T47D (cell line): ENCODE measurements around the gene PCDH12.
"Not testable (repeated sequence)": the region's sequence is repeated elsewhere in the genome, so short reads cannot be mapped to it uniquely, and the experiment has no call there.

Source experiments
- DNase-seq, 2 experiments: peaks; one replicate each; pipeline versions ENCODE4 v3.0.0 to v3.0.0-alpha.2; 2011 to 2012; ENCODE audit warnings: low read depth in 1 of 2, low spot score in 1 of 2
- JUND ChIP-seq: IDR thresholded peaks from 2 replicates; pipeline ENCODE4 v1.6.1; 2012; ENCODE audit warnings: low read depth
- in situ Hi-C: cut with HindIII; loops from 2 replicates; pipeline ENCODE4 v1.10.0; 2016; ENCODE audit warnings: low sequenced_read_pairs, low pct_unique_long_range_greater_than_20kb

Gene PCDH12

GRCh38 chr5:141923448-141924313 is 34.3 kb downstream of the PCDH12 start, which contains the start of gene DELE1:
DELE1 (plus strand) TSS chr5:141923871; CDS start chr5:141923942, 71 bp downstream.
- peak; percentile 95 to 97 for DNase-seq
- in situ Hi-C loops = no loop called here
- no peak for TF ChIP-seq JUND

GRCh38 chr5:141922827-141923447 is 35.1 kb downstream of the PCDH12 start:
- in situ Hi-C loops, DNase-seq: not testable (repeated sequence)

DNA sequence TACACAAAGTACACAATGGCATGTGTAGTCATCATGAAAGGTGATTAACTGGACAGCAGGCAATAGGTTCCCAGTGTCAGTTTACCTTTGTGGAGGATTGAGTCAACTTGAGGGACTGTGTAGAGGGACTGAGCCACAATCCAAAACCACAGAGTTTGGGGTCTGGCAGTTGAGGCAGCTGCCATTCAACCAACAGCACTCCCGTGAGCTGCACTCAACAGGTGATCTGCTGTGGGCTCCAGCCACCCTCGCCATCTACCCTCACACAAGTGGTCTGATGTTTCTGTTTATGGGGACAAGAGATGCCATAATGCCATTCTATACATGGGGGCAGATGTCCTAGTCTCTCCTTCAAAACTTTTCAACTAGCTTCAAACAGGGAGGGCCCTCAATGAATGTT is 37.2 kb downstream of the PCDH12 start:
- TF ChIP-seq JUND = no peak
- in situ Hi-C loops = no loop called here

DNA sequence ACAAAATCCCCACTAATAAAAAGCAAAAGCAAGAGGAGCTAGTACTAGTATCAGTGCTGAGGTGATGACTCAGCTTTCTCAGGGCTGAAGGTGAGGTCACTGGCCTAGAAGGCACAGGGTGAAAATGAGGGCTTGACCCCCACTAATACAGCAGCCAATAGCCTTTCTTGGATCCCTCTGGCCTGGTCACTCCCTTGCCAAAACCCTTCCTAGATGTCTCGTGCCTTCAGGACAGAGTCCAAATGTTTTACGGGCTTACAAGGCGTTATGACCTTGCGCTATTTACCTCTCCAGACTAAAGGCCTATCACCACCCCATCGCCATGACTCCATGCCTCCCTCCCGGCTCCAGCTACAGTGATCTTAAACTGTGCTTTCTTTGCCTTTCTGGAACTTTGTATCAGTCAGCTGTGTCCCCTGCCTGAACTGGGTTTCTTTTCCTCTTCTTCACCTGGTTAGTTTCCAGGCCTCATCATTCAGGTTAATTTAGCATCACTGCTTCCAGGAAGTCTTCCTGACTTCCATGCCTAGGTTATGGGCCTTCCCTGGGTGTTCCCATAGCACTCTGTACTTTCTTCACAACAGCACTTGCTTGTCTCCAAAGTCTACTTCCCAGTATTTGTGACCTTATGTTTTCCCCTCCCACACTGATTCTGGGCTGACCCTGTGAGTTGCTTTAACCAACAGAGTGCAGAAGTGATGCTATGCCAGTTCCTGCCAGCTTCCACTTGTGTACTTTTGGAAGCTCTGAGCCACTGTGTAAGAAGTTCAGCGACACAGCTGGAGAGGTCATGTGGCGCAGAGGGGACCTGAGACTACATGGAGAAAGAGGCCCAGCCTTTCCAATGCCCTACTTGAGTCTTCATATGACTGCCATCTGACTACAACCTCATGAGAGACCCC is 38.5 kb downstream of the PCDH12 start:
- in situ Hi-C loops = no loop called here
- no peak for TF ChIP-seq JUND
- DNase-seq = no peak

More for the DNA sequence above, 37.2 kb downstream of the PCDH12 start:
- no peak for DNase-seq

DNA sequence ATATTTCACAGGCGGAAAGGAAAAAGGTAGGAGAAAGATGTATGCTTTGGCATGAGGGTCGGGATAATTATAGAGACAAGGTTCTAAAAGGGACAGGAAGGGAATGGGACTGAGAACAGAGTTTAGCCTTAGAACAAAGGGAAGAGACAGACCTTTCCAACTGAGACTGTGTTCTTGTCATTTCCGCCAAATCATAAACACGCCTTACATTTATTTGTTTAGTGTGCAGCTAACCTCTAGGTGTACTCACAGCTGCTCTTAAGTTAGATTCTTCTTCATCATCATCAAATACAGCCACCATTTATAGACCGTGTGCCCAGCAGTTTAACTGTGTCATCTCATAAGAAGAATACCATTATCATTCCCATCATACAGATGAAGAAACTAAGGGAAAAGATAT is 40.2 kb downstream of the PCDH12 start:
- TF ChIP-seq JUND = no peak
- no peak for DNase-seq
- in situ Hi-C loops = no loop called here

- in situ Hi-C loops = no loop called here
- no peak for TF ChIP-seq JUND
- no peak for DNase-seq
Observed at GRCh38 chr5:141916522-141916921, 41.5 kb downstream of the PCDH12 start.

DNA sequence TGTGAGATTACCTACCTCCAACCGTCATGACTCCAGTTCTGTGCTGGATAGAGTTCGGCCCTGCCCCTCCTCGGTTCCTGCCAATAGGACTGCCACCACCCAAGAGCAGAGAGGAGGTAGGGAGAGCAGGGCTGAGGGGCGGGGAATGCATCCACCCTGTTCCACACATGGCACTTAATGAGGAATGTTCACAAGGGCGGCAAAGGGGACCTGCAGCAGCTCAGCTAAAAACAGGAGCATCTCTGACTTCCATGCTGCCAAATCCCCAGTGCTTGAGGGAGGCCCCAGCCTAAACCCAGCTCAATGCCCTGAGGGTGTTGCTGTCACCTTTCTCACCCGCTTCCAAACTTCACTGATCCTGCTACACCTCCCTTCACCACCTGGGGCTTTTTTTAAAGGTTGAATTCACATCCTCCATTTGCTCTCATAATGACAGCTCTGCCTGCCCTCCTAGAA is 42.1 kb downstream of the PCDH12 start:
- no peak for TF ChIP-seq JUND
- in situ Hi-C loops = no loop called here

GRCh38 chr5:141914797-141915196 is 43.2 kb downstream of the PCDH12 start:
- TF ChIP-seq JUND = no peak
- in situ Hi-C loops = no loop called here
- no peak for DNase-seq

More for the DNA sequence above, 42.1 kb downstream of the PCDH12 start:
- peak in 1 of 2 experiments; percentile 52 for DNase-seq

DNA sequence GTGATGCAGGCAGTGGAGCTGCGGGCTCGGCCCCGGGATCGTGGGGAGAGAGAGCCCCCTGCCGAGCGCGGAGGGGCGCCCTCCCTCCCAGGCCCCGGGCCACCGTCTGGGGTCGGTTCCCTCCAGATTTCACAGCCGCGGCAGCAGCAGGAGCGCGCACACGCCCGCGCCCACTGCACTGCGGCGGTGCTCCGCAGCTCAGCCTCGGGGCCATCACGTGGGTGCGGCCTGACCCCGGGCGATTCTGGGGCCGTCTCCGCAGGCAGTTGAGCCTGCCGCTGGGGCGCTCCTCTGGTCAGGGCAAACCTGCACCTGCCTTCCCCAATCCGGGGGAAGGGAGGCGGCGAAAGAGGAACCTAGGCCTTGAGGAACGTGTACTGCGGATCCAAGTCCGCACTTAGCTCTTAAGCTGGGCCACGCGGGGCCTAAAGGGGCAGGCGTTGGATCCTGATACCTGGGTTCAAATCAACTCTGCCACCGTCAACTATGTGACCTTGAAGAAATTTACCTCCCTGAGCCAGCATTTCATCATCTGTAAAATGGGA is 43.7 kb downstream of the PCDH12 start:
- DNase-seq = no peak
- no peak for TF ChIP-seq JUND
- in situ Hi-C loops = no loop called here

DNA sequence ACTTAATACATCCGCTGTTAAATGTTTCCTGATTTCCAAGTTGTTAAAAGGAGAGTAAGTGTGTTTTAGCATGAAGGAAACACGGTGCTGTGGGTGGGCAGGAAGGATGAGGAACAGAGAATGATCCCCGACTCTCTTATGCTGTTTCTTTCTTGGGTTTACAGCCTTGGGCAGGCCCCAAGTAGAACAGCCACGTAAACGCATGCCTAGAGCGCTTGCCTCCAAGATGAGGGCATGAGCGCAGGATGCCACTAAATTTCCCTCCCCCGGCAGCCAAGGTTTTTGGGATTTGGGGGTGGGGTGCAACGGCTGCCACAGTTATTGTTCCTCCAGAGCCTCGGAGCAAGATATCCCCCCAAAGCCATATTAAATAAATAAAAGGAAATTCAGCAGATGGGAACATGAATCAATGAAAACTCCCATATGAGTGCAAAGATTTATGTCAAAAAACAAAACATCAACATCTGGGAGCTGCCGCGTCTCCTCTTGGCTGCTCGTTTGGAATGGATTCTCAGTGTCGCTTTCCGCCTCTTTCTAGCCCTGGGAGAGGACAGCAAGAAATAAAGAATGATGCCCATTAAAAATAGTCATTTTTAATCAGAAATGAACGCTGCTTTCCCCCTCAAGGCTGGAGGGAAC is 44.3 kb downstream of the PCDH12 start:
- TF ChIP-seq JUND = no peak
- in situ Hi-C loops = no loop called here
- no peak for DNase-seq

GRCh38 chr5:141910271-141910673 is 47.7 kb downstream of the PCDH12 start:
- peak in 1 of 2 experiments; percentile 65 for DNase-seq
- no peak for TF ChIP-seq JUND
- in situ Hi-C loops = no loop called here

DNA sequence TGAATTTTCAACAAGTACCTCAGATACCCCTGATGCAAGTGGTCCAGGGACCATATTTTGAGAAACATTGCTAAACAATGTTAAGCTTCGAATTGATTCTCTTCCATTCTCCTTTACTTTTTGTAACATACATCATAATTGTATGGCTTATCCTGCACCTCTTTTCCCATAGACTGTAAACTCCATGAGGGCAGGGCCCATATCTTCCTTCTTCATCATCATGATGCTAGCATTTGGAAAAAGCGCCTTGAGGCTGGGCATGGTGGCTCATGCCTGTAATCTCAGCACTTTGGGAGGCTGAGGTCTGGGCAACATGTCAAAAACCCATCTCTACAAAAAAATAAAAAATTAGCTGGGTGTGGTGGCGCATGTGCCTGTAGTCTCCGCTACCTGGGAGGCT is 48.8 kb downstream of the PCDH12 start:
- TF ChIP-seq JUND = no peak
- in situ Hi-C loops = no loop called here
- no peak for DNase-seq
